Tongue (tissue), 2 donors: ENCODE results near the gene IP6K3. TPM values are rescaled to one million over a fixed set of nuclear protein-coding genes. Genes with fewer than 3 reads are reported as not detected.

Source experiments
- DNase-seq: peaks from one replicate; pipeline ENCODE4 v3.0.0-alpha.2; 2015
- total RNA-seq: library from RNA; depleted of rRNA; stranded (reverse); fragments of >200 nt; gene quantifications from one replicate; pipeline ENCODE4 v1.2.3, GENCODE V29; 2014

The IP6K3 gene
- total RNA-seq, 1 donor from 2014 or later = 41.4 TPM

DNA sequence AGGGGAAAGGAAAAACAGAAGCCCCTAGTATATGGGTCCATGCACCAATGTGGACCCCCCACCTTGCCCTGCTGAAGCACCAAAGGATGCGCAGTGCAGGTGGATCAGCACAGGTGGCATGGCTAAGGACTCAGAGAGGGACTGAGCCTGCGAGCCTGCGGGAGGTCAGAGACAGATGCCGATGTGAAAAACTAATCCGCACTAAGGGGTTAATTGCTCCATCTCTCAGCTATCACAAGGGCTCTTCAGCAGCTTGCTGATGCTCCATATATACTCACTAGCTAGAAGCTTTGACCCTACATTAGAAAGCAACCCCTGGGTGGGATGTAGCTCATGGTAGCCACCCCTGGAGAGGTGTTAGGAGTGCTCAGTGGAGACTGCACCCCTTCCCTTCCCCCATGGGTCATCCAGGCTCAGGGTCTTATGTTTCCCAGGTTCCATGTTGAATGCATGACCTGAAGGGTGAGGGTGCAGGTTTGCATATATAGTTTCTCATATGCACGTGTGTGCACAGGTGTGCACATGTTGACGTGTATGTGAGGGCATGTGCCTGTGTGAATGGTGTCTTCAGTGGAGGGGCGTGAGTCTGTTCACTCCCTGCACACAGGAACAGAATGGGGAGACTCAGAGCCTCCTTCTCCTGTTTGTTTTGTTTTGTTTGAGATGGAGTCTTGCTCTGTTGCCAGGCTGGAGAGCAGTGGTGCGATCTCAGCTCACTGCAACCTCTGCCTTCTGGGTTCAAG, 13.4 kb upstream of the IP6K3 start:
- no peak for DNase-seq

DNA sequence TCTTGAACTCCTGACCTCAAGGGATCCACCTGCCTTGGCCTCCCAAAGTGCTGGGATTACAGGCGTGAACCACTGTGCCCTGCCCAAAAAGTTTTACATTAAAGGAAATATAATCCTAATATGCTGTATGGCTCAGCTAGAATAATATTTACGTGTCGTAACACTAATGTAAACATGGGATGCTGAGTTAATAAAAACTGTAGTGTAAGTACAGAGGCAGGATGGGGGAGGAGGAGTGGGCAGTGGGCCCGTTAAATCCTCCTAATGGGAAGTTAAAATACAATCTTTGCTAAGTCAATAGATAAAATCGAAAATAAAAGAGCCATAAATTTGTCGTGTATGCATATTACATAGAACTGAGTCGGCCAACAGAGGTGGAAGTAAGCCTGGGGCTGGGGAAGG, 12.1 kb upstream of the IP6K3 start:
- DNase-seq = no peak

DNA sequence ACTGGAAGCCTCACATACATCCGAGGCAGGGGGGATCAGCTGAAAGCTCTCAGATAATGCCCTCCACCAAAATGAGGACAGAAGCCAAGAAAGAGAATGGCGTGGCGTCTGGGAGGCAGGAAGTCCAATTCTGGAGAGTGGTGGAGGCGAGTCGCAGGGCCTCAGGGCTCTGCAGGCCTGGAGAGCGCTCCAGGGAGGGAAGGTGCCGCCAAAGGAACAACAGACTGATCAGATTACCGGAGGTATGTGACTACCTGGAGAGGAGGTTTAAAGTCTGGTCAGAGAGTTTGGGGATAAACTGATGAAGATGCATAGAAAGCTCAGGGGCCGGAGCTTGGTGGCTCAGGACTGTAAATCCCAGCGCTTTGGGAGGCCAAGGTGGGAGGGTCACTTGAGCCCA, 11.2 kb upstream of the IP6K3 start:
- DNase-seq = no peak

DNA sequence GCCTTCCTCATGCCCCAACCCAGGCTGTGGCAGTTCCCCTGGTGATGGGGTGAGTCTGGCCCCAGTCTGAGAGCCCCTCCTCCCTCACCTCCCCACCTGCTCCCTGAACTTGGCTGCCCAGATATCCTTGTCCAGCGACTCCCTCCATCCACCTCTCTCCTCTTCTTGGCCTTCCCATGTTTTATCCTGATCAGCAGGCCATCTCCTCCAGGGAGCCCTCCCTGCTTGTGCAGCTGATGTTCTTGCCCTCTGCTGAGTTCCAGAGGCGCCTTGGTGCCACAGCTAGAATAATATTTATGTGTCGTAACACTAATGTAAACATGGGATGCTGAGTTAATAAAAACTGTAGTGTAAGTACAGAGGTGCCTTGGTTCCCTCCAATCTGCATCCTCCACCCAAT, 10.4 kb upstream of the IP6K3 start:
- no peak for DNase-seq

DNA sequence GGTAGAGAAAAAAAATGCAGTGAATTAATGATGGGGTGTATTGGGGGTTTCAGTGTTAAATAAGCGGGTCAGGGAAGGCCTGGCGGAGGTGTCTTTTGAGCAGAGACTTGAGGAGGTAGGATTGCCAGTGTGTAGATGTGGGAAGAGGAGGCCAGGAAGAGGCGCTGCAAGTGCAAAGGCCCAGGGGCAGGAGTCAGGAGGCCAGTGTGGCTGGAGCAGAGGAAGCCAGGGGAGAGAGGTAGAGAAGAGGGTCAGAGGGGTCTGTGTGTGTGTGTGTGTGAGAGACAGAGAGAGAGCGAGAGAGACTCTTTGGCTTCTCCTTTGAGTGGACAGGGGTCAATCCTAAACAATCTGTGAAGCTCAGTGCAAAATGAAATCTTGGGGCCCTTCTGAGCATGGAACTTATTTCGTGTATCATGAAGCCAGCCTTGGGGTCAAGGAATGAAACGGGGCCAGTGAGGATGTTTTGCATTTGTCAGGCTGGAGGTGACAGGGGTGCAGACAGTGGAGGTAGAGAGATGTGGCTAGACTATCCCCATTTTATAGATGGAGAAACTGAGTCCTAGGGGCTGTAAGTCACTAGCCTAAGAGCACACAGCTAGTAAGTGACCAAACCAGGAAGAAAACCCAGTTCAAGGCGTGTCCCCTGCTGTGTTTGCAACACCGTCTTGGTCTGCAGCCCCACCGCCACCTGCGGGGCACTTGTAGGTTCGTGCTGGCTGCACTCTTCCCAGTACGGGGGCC, 9.7 kb upstream of the IP6K3 start:
- no peak for DNase-seq

DNA sequence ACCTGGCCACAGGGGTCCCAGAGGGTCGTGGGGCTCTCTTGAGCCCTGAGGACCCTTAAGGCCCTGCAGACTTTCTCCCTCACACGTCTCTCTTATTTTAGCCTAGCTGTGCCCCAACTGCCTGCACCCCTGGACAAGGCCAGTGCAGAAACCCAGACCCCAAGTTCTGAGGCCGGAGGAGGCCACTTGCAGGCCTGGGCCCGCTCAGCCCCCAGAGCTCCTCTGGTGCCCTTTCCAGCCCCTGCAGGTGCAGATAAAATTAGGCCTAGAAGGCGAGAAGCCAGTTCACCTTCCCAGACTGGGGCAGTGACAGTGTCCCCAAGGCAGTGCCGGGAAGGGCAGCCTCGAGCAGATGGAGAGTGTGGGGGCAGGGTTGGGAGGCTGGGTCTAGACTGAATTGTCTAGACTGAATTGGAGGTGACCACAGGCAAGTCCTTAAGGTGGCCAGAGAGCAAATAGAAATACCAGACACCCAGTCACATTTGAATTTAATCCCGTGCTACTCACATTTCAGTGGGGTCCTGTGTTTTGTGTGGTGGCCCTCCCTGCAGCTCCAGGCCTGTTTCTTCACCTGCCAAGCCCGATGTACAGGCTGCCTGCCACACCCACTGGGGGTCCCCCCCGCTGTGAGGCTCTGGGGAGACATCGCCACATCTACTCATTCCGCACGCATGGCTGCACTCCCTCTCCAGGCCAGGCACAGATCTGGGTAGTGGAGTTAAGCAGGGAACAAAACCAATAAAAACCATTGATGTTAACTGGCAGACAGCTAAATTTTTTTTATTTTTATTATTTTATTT, 8.6 kb upstream of the IP6K3 start:
- DNase-seq = peak; percentile 25

DNA sequence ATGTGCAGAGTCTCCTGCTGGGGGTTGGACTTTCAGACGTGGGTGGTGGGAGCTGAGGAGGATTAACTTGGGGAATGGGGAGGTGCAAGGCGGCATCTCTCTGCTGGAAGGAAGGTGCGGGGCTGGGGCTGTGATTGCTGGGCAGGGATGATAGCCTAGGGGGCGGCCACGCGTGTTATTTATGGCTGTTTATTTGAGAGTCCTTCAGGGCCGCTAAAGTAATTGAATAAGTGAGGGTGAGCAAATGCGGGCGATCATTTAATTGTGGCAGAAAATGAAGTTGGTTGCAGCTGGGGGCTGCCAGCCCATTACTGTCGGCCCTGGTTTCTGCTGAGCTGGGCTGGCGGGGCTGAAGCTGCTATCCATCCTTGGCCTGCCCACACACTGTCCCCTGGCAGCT, 7.5 kb upstream of the IP6K3 start:
- DNase-seq = no peak

DNA sequence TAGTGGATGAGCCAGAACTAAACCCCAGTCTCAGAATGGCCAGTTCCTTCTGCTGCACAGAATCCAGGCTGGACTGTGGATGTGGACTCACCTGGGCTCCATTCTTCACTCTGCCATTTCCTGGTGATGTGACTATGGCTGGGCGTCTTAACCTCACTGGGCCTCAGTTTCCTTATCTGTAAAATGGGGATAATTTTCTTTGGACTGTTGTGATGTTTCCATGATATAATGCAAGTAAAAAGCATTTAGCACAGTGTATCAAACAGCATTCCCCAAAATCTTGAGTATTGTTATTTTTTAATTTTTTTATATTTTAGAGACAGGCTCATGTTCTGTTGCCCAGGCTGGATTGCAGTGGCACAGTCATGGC, 5.9 kb upstream of the IP6K3 start:
- no peak for DNase-seq

DNA sequence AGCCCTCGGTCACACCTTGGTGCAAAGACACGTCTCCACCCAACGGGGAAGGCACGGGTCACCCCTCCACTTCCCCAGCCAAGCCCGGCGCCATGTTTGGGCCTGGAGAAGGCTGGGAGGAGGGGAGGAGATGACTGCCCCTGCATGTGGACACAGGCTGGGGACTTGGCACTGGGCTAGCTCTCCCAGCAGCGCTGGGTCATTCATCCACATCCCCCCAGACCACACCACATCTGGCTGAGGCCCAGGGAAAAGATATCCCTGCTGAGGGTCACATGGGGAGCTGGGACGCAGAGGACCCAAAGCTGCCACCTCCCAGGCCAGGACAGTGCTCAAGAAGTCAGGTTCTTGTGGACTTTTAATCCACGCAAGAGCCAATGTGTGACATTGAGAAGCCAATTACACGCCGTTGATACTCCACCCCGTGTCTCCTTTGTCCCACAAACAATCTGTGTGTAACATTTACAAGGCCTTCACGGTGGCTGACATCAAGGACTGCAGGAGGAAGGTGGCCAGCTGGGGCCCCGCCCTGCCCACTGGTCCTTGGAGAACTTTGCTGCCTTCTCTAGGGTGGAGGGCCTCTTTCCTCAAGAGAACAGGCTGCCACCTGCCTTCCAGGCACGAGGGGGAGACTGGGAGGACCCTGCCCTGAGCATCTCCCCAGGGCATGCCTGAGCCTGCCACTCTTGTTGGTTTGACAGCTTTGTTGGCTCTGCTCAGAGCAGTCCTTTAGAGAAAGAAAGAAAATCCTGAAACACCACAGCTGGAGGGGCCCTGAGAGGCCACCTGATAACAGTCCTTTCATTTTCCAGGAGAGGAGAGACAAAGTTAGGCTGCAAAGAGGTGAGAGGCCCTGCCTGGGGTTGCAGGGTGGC, 5.3 kb upstream of the IP6K3 start:
- peak; percentile 63 for DNase-seq

DNA sequence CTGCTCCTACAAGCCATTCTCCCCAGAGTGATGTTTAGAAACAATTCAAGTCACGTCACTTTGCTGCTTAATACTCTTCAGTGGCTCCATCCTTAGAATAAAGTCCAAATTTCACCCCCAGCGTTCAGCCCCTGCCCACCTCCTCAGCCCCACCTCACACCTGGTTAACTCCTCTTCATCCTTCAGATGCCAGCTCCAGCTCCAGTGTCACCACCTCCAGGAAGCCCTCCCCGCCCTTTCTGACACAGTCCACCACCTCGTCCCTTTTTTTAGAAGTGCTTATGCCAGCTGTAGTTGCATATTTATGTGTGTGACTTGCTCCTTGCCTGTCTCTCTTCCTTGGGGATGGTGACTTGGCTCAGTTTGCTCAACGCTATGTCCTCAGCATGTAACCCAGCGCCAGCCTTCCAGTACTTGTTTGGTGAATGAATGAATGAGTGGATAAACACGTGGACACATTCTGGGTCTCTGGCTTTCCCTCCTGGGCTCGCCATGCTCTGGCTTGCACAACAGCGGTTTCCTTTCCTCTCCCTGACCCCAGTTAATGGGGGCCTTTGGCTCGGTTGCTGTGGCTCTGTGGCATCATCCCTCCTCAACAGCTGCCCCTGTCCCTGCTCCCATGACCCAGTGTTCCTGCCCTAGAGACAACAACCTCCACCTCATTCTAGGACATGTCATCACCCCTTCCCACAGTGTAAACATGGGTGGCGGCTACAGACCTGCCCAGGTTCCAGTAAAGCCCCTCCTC, 3.7 kb upstream of the IP6K3 start:
- no peak for DNase-seq

DNA sequence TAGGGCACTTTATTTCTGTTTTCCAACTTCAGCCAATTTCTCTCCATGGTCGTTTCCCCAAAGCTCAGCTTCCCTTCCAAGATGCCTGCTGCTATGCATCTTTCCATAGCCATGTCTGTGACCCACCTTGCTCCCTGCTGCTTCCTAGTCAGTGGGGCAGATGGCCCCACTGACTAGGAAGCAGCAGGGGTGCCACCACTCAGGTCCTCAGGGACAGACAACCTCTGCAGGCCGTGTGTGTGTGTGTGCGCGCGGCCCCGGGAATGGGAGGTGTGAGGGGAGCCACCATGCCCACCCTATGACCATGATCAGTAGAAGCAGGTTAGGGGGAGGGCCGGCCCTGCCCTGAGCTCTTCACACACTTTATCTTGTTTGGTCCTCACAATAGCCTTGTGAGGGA, 2.7 kb upstream of the IP6K3 start:
- DNase-seq = no peak

DNA sequence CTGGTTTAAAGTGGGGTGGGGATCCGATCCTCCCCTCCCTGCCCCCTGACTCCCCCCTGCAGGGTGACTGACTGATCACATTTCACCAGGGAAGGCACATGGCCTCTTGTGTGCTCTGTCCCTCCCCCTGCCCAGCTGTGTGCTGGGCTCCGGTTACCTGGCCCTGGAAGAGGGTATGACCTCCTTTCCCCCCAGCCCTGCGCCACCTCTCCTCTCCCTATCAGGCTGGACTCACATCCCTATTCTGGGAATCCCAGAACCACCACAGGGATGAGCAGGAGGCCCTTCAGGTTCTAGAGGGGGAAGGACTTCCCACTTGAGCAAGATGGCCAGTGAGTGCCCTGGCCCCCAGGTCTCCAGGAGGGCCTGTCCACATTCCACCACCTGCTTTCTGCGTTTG, 2.1 kb upstream of the IP6K3 start:
- peak; percentile 48 for DNase-seq

DNA sequence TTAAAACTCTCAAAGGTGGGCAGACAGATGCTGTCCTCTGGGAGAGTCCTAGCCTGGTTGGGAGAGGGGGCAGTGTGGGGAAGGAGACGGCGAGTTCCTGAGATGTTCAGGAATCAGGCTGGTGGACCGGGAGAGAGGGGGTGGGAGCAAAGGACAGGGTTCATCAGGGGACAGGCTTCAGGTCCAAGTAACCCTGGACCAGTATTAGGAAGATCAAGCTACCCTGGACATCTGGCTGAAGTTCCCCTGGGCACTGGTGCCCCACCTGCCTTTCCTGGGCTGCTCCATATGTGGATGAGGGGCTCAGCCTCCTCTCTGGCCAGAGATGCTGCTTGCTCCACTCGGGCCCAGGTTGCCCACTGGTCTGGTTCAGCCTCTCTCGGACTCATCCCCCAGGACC, 1.1 kb upstream of the IP6K3 start:
- no peak for DNase-seq

DNA sequence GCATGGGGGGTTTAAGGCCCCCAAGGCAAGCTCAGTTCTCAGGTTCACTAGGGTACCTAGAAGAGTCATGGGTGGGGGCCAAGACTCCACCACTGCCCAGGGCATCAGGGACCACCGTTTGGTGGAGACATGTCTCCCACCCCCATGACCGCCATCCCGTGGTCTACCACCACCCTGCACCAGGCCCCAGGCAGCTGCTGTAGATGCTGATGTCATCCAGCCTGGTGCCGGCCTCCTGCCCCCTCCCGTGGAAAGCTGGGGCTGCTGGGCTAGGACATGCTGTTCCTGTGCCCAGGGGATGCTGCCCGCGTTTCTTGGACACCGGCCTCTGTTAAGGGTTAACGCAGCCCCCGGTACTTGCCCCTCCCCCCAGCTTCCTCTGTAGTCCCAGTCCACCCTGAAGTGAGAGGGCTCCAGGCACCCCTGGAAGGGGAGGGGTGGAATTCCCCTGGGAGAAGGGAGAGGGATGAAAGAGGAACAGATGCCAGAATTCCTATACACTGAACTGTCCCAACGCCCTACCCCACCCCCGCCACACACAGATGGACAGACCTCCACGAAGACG, 587 bp downstream of the IP6K3 start:
- DNase-seq = peak; percentile 86

DNA sequence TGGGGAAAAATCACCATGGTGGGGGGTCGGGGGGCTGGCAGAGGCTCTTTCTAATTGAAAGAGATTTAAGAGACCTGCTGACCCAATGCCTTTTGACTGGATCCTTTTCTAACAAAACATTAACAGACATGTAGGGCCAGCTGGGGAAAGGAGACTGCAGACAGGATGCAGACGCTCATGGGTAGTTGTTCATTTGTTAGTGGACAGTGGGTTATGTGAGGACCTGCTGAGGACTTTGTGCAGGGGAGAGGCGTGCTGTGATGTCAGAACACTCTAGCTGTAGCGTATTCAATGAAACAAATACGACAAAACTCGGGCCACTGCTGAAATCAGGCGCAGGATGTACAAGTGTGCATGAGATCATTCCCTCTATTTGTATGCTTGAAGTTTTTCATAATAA, 1.2 kb downstream of the IP6K3 start:
- no peak for DNase-seq

DNA sequence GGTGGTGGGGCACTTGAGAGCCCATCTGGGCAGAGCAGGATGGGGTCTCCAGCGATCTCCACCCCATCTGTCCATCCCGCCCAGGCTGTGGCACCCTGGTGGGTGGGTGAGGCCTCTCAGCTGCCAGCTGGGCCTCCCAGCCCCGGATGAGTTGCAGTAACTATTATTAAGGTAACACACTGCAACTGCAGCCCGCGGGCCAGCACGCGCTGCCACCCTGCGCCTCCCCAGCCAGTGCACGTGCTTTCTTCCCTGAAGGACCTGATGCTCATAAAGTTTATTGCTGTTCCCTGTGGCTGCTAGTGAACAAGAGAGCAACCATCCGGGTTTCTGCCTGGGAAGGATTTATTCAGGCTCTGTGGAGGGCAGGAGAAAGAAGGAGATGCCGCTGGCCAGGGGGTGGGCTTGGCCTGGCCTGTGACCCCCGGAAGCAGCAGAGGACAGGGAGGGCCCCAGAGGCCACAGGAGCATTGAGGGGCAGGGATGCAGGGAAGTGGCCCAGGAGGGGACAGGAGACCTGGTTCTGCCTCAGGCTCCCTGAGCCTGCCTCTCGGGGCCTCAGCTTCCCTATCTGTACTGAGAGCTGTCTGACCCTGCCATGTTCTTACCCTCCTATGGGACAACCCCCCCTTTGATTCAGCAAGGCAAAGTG, 1.7 kb downstream of the IP6K3 start:
- peak; percentile 58 for DNase-seq

DNA sequence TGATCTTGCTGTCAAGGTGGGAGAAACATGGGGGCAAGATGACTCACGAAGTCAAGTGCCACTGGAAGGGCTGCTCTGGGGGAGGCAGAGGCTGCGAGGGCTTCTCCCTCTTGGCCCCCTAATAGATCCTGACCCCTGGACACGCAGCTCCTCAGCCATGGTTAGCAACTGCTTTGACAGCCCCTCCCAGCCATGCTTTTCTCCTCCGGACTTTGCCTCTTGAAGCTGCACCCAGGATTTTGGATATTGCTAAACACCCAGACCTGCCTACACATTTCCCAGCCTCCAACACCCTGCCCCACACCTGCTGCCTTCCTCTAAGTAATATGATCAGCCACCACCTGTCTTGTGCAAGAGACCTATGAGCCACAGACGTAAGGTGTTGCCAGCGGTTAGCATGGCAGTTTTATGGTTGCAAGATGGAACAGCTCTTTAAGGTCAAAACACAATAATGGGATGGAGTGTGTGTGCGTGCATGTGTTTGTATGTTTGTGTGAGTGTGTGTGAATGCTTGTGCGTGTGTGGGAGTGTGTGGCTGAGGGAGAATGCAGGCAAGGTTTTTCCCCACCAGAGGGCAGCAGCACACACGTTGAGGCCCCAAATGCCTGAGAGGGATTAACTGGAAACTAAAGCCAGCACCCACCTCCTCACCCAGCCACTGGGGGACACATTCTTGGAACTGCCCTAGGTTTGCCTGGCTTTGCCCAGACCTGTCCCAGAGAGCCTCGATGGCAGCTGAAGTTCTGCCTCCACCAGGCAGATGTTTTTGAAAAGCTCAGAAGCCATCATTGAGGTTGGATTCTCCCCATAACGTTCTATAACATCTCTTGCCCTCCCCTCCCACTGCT, 2.5 kb downstream of the IP6K3 start:
- peak; percentile 89 for DNase-seq

DNA sequence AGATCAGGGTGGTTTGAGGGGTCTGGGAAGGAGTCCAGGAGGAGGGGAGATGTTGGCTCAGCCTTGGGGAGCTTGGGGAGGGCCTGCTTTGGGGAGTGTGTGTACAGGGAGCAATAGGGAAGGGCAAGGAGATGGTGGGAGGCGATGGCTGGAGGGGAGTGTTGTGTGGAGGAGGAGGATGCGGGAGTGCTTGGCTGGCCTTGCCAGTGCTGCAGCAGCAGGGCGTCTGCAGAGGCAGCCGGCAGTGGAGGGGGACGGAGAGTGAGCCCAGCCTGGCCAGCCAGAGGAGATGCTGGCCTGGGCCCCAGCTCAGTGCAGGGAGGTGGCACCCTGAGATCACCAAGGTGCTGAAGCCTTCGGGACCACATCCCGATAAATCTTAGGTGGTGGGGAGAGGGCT, 3.9 kb downstream of the IP6K3 start:
- DNase-seq = no peak

DNA sequence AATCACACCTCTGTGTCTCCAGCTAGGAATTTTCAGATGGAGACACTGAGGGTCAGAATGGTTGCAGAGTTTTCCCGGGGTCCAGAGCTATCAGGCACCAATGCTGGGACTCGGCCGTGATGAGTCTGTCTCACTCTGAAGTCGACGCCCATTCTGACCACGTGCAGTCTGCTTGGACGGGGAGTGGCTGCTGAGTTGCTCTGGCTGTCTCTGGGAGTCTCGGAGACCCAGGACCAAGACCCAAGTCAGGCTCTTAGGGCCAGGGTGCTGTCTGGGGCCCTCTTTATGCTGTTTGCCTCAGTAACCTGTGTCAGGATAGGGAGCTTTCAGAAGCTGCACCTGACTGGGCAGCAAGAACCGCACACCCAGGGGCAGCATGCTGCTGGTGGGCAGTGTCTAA, 4.6 kb downstream of the IP6K3 start:
- no peak for DNase-seq

DNA sequence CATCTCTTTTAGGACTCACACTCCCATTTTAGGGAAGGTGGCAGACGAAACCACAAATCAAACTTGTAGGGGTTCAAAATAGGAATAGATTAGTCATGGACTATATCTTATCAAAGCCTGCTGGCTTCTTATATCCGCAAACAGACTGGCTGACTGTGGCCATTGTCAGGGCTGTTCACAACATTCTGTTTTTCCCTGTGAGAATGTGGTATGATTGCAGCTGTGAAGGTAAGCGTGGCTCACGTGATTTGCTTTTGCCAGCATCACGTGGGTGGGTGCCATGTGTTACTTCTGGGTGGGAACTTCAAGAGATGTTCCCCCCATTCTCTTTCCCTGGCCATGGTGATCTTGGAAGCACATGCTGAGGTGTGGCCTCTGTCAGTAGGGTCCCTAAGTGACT, 5.9 kb downstream of the IP6K3 start:
- DNase-seq = no peak
